Suprapubic skin (tissue), 4 donors: ENCODE results near the gene SERBP1. TPM values are rescaled to one million over a fixed set of nuclear protein-coding genes. Genes with fewer than 3 reads are reported as not detected.

Experiments used
- DNase-seq, 2 donors: peaks; one replicate each; pipeline ENCODE4 v3.0.0-alpha.2; 2019; ENCODE audit warnings: low spot score in 2 of 2
- H3K27ac ChIP-seq: fragments of 200-600 bp; sonication (generic); one replicate; pipeline ENCODE4 v1.5.1; 2019
- H3K27me3 ChIP-seq: fragments of 200-600 bp; sonication (generic); one replicate; pipeline ENCODE4 v1.5.1; 2019
- H3K36me3 ChIP-seq: fragments of 200-600 bp; sonication (generic); one replicate; pipeline ENCODE4 v1.5.1; 2019
- H3K4me1 ChIP-seq: fragments of 200-600 bp; sonication (generic); one replicate; pipeline ENCODE4 v1.5.1; 2019
- H3K4me3 ChIP-seq: fragments of 200-600 bp; sonication (generic); one replicate; pipeline ENCODE4 v1.5.1; 2019; ENCODE audit warnings: mild to moderate bottlenecking
- H3K9me3 ChIP-seq: fragments of 200-600 bp; sonication (generic); one replicate; pipeline ENCODE4 v1.5.1; 2019
- EP300 ChIP-seq: sonication (generic); formaldehyde crosslinking; IDR thresholded peaks from one replicate; pipeline ENCODE4 v1.6.1; 2017; ENCODE audit warnings: antibody characterized with exemption
- POLR2A ChIP-seq, 2 donors: fragments of 450-650 bp; IDR thresholded peaks; one replicate each; pipeline ENCODE4 v1.6.1; 2017; ENCODE audit warnings: antibody characterized with exemption in 2 of 2, mild to moderate bottlenecking in 2 of 2, moderate library complexity in 2 of 2
- POLR2AphosphoS5 ChIP-seq, 3 donors: sonication (generic); formaldehyde crosslinking; IDR thresholded peaks; one replicate each; pipeline ENCODE4 v1.6.1; 2017; ENCODE audit warnings: antibody characterized with exemption in 3 of 3
- WGBS: methylation state at CpG from one replicate; pipeline ENCODE4 v1.1.5; 2018; 5-methylcytosine and 5-hydroxymethylcytosine counted together
- total RNA-seq, 4 donors: library from RNA; depleted of rRNA; stranded (reverse); fragments of >200 nt; gene quantifications; one replicate each; pipeline ENCODE4 v1.1.0, GENCODE V29; 2016
- TF ChIP-seq, protein P1 (sequence below), 2 donors: fragments of 200-600 bp in 1 of 2; fragments of 450-650 bp in 1 of 2; sonication (generic) in 1 of 2; IDR thresholded peaks; one replicate each; pipeline ENCODE4 v1.5.1; 2016 to 2019; ENCODE audit warnings: antibody characterized with exemption in 2 of 2, mild to moderate bottlenecking in 1 of 2, moderate library complexity in 1 of 2

Gene SERBP1
- total RNA-seq, 4 donors from 2014 or later, result 188 to 330 (median 233) TPM

DNA sequence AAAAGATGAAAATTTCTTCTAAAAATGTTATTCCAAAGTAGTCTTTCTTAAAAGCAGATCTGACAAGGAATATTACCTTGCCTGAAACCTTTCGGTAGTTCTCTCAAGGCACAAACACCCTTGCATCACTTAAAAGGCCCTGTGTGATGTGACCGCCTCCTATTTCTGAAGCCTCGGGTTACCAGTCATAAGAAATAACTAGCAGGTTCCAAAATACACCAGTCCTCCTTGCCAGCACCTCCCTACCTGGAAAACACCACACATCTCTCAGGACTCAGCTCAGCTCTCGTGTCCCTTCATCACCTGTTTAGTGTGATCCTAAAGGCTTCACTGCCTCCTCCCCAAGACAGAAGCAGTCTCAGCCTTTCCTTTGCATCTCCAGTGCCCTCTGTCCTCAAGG lies 35.7 kb downstream of the SERBP1 start:
- Histone ChIP-seq H3K4me1 (peaks cover 22% of the 10 kb centered on the region), H3K9me3 (no peaks in the 10 kb centered on the region), H3K4me3 (no peak overlapping the region), H3K27me3 (no peaks in the 10 kb centered on the region), H3K36me3 (no peaks in the 10 kb centered on the region), H3K27ac (no peak overlapping the region)
- TF ChIP-seq POLR2A (IDR thresholded peaks at IDR 0.05) (no peak), POLR2AphosphoS5 (IDR thresholded peaks at IDR 0.05) (no peak), EP300 (no peak)
- TF ChIP-seq, protein P1, sequence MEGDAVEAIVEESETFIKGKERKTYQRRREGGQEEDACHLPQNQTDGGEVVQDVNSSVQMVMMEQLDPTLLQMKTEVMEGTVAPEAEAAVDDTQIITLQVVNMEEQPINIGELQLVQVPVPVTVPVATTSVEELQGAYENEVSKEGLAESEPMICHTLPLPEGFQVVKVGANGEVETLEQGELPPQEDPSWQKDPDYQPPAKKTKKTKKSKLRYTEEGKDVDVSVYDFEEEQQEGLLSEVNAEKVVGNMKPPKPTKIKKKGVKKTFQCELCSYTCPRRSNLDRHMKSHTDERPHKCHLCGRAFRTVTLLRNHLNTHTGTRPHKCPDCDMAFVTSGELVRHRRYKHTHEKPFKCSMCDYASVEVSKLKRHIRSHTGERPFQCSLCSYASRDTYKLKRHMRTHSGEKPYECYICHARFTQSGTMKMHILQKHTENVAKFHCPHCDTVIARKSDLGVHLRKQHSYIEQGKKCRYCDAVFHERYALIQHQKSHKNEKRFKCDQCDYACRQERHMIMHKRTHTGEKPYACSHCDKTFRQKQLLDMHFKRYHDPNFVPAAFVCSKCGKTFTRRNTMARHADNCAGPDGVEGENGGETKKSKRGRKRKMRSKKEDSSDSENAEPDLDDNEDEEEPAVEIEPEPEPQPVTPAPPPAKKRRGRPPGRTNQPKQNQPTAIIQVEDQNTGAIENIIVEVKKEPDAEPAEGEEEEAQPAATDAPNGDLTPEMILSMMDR (IDR thresholded peaks at IDR 0.05), result no peak
- 85% methylated on average over 4 of the region's 4 CpGs for WGBS
- DNase-seq, result no peak

- no peak overlapping the region for H3K27ac ChIP-seq
- H3K4me1 ChIP-seq, result peaks cover 22% of the 10 kb centered on the region
- WGBS, result 37% methylated on average over 3 of the region's 3 CpGs
- no peaks in the 10 kb centered on the region for H3K9me3 ChIP-seq
- no peaks in the 10 kb centered on the region for H3K27me3 ChIP-seq
- H3K4me3 ChIP-seq, result no peak overlapping the region
- no peak for DNase-seq
- H3K36me3 ChIP-seq, result no peaks in the 10 kb centered on the region
- TF ChIP-seq, protein P1 (IDR thresholded peaks at IDR 0.05), result no peak
- no peak for TF ChIP-seq EP300
- TF ChIP-seq POLR2A (IDR thresholded peaks at IDR 0.05), result no peak
- TF ChIP-seq POLR2AphosphoS5 (IDR thresholded peaks at IDR 0.05), result no peak
These were observed 36.5 kb downstream of the SERBP1 start for GRCh38 chr1:67393737-67394136.

DNA sequence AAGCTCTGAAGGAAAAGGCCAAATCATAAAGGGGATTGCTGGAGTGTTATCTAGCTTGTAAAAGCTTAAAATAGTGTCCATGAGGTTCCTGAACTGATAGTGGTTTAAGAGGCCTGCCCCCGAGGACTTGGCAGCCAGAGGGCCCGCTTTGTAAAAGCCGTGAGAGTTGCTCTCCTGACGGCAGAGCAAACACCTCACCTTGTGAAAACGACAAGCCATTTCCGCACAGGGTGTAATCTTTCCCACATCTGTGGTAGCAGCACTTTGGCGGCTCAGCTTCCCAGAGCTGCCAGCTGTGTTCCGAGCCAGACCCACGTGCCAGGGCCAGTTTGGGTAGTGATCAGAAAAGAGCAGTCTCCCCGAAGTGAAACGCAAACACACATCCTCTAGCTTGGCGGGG lies 37.0 kb downstream of the SERBP1 start:
- DNase-seq, result no peak
- Histone ChIP-seq H3K4me3 (no peak overlapping the region), H3K36me3 (no peaks in the 10 kb centered on the region), H3K9me3 (no peaks in the 10 kb centered on the region), H3K27me3 (no peaks in the 10 kb centered on the region), H3K27ac (peak overlapping the region; percentile 24), H3K4me1 (peaks cover 22% of the 10 kb centered on the region)
- 35% methylated on average over 9 of the region's 12 CpGs for WGBS
- TF ChIP-seq EP300 (no peak), POLR2A (IDR thresholded peaks at IDR 0.05) (no peak), POLR2AphosphoS5 (IDR thresholded peaks at IDR 0.05) (no peak)
- TF ChIP-seq, protein P1 (IDR thresholded peaks at IDR 0.05), result no peak

GRCh38 chr1:67390041-67390887 lies 39.9 kb downstream of the SERBP1 start:
- no peak overlapping the region for H3K4me3 ChIP-seq
- DNase-seq, result no peak
- H3K27me3 ChIP-seq, result no peaks in the 10 kb centered on the region
- H3K4me1 ChIP-seq, result peaks cover 22% of the 10 kb centered on the region
- WGBS, result 66% methylated on average over 3 of the region's 3 CpGs
- TF ChIP-seq POLR2AphosphoS5 (IDR thresholded peaks at IDR 0.05) (no peak), POLR2A (IDR thresholded peaks at IDR 0.05) (no peak), EP300 (no peak)
- TF ChIP-seq, protein P1 (IDR thresholded peaks at IDR 0.05), result no peak
- H3K9me3 ChIP-seq, result no peaks in the 10 kb centered on the region
- H3K27ac ChIP-seq, result no peak overlapping the region
- no peaks in the 10 kb centered on the region for H3K36me3 ChIP-seq

DNA sequence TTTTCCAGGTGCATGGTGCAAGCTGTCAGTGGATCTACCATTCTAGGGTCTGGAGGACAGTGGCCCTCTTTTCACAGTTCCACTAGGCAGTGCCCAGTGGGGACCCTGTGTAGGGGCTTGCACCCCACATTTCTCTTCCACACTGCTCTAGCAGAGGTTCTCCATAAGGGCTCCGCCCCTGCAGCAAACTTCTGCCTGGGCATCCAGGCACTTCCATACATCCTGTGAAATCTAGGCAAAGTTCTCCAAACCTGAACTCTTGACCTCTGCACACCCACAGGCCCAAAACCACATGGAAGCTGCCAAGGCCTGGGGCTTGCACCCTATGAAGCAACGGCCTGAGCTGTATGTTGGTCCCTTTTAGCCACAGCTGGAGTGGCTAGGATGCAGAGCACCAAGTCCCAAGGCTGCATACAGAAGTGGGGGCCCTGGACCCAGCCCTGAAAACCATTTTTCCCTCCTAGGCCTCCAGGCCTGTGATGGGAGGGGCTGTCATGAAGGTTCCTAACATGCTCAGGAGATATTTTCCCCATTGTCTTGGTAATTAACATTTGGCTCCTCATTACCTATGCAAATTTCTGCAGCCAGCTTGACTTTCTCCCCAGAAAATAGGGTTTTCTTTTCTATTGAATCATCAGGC lies 46.1 kb downstream of the SERBP1 start:
- peaks cover 30% of the 10 kb centered on the region for H3K4me1 ChIP-seq
- H3K36me3 ChIP-seq, result no peaks in the 10 kb centered on the region
- H3K27ac ChIP-seq, result no peak overlapping the region
- 100% methylated on average over 2 of the region's 2 CpGs for WGBS
- TF ChIP-seq, protein P1 (IDR thresholded peaks at IDR 0.05), result no peak
- TF ChIP-seq POLR2A (IDR thresholded peaks at IDR 0.05), result no peak
- no peak for TF ChIP-seq EP300
- no peak for TF ChIP-seq POLR2AphosphoS5 (IDR thresholded peaks at IDR 0.05)
- no peaks in the 10 kb centered on the region for H3K27me3 ChIP-seq
- DNase-seq, result no peak
- H3K4me3 ChIP-seq, result no peak overlapping the region
- H3K9me3 ChIP-seq, result no peaks in the 10 kb centered on the region
